Ectodermal cell (in vitro differentiated cells): ENCODE measurements around the gene RAB11FIP3.
"Not testable (repeated sequence)": the region's sequence is repeated elsewhere in the genome, so short reads cannot be mapped to it uniquely, and the experiment has no call there.

ENCODE experiments used
- H3K27ac ChIP-seq: 2 replicates; pipeline ENCODE4 v1.7.0; 2013; ENCODE audit warnings: mild to moderate bottlenecking, low read depth, low read length; ENCODE audit not compliant: insufficient read depth, poor library complexity, severe bottlenecking
- H3K27me3 ChIP-seq: 2 replicates; pipeline ENCODE4 v1.7.0; 2013; ENCODE audit warnings: mild to moderate bottlenecking, low read length; ENCODE audit not compliant: insufficient read depth, control insufficient read depth, poor library complexity, severe bottlenecking
- H3K36me3 ChIP-seq: one replicate; pipeline ENCODE4 v1.7.0; 2013; ENCODE audit warnings: low read length; ENCODE audit not compliant: control insufficient read depth, insufficient read depth
- H3K4me1 ChIP-seq: one replicate; pipeline ENCODE4 v1.7.0; 2013; ENCODE audit warnings: low read length; ENCODE audit not compliant: control insufficient read depth, insufficient read depth
- H3K4me3 ChIP-seq: 2 replicates; pipeline ENCODE4 v1.7.0; 2013; ENCODE audit warnings: low read depth, low read length, control low read depth; ENCODE audit not compliant: insufficient read depth
- H3K9me3 ChIP-seq: 2 replicates; pipeline ENCODE4 v1.7.0; 2013; ENCODE audit warnings: mild to moderate bottlenecking, low read length, moderate library complexity; ENCODE audit not compliant: control insufficient read depth
- WGBS, 2 experiments: methylation state at CpG; one replicate each; pipeline ENCODE4 v1.1.7; 2013; ENCODE audit warnings: missing lambda C conversion rate in 2 of 2; 5-methylcytosine and 5-hydroxymethylcytosine counted together

RAB11FIP3 gene

GRCh38 chr16:405548-406506 lies 19.6 kb upstream of the RAB11FIP3 start:
- H3K4me1 ChIP-seq, result no peaks in the 10 kb centered on the region
- 94 to 95% methylated on average over 27 of the region's 27 CpGs for WGBS, 2 experiments
- H3K27me3 ChIP-seq, result no peaks in the 10 kb centered on the region
- H3K4me3 ChIP-seq, result no peak overlapping the region
- H3K27ac ChIP-seq, result no peak overlapping the region
- no peaks in the 10 kb centered on the region for H3K36me3 ChIP-seq
- no peaks in the 10 kb centered on the region for H3K9me3 ChIP-seq

- no peak overlapping the region for H3K4me3 ChIP-seq
- no peaks in the 10 kb centered on the region for H3K4me1 ChIP-seq
- no peaks in the 10 kb centered on the region for H3K36me3 ChIP-seq
- H3K27ac ChIP-seq, result no peak overlapping the region
- H3K9me3 ChIP-seq, result no peaks in the 10 kb centered on the region
- WGBS, 2 experiments, result 89 to 92% methylated on average over 16 of the region's 16 CpGs
- H3K27me3 ChIP-seq, result no peaks in the 10 kb centered on the region
Measured at GRCh38 chr16:407253-407652, 18.2 kb upstream of the RAB11FIP3 start.

DNA sequence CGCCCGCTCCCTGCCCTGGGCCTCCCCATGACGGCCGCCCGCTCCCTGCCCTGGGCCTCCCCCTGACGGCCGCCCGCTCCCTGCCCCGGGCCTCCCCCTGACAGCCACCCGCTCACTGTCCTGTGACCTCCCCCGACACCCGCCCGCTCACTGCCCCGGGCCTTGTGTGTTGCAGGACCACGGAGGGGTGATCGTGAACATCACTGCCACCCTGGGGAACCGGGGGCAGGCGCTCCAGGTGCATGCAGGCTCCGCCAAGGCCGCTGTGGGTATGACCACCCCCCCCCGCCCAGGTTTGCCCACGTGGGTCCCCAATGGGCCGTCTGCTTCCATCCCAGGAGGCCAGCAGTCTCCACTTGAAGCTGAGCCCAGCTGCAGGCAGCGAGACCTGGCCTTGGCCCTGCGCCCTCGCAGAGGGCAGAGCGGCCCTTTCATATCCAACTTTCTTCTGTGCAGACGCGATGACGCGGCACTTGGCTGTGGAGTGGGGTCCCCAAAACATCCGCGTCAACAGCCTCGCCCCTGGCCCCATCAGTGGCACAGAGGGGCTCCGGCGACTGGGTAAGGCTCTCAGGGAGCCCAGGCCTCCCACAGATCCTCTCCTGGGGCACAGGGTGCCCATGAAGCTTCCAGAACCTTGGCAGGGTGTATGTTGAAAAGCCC lies 14.8 kb upstream of the RAB11FIP3 start:
- Histone ChIP-seq H3K27me3 (no peaks in the 10 kb centered on the region), H3K9me3 (no peaks in the 10 kb centered on the region), H3K27ac (no peak overlapping the region), H3K36me3 (no peaks in the 10 kb centered on the region), H3K4me1 (no peaks in the 10 kb centered on the region), H3K4me3 (no peak overlapping the region)
- 95% methylated on average over 36 of the region's 36 CpGs for WGBS, 2 experiments

GRCh38 chr16:411576-412265 lies 13.7 kb upstream of the RAB11FIP3 start:
- WGBS, 2 experiments, result 96 to 97% methylated on average over 26 of the region's 26 CpGs
- Histone ChIP-seq H3K27me3 (no peaks in the 10 kb centered on the region), H3K4me3 (no peak overlapping the region), H3K27ac (no peak overlapping the region), H3K36me3 (no peaks in the 10 kb centered on the region), H3K4me1 (no peaks in the 10 kb centered on the region), H3K9me3 (no peaks in the 10 kb centered on the region)

GRCh38 chr16:414395-415169 lies 10.9 kb upstream of the RAB11FIP3 start:
- H3K4me3 ChIP-seq, result no peak overlapping the region
- no peaks in the 10 kb centered on the region for H3K4me1 ChIP-seq
- no peaks in the 10 kb centered on the region for H3K9me3 ChIP-seq
- H3K27ac ChIP-seq, result no peak overlapping the region
- WGBS, 2 experiments, result 92 to 93% methylated on average over 21 of the region's 21 CpGs
- no peaks in the 10 kb centered on the region for H3K27me3 ChIP-seq
- H3K36me3 ChIP-seq, result no peaks in the 10 kb centered on the region

DNA sequence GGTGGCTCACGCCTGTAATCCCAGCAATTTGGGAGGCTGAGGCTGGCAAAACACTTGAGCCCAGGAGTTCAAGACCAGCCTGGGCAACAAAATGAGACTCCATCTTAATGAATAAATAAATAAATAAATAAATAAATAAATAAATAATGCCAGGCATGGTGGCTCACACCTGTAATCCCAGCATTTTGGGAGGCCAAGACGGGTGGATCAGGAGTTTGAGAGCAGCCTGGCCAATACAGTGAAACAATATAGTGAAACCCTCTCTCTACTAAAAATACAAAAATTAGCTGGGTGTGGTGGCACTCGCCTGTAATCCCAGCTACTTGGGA lies 10.3 kb upstream of the RAB11FIP3 start:
- not testable (repeated sequence) for H3K9me3 ChIP-seq, H3K4me1 ChIP-seq, H3K36me3 ChIP-seq, H3K4me3 ChIP-seq, H3K27ac ChIP-seq, H3K27me3 ChIP-seq
- 97 to 99% methylated on average over 3 of the region's 3 CpGs for WGBS, 2 experiments

DNA sequence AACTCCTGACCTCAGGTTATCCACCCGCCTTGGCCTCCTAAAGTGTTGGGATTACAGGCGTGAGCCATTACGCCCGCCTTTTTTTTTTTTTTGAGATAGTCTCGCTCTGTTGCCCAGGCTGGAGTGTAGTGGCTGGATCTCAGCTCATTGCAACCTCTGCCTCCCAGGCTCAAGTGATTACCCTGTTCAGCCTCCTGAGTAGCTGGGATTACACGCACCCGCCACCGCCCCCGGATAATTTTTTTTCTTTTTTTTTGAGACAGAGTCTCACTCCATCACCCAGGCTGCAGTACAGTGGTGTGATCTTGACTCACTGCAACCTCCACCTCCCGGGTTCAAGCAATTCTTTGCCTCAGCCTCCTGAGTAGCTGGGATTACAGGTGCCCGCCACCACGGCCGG lies 3.3 kb upstream of the RAB11FIP3 start:
- 90 to 94% methylated on average over 13 of the region's 13 CpGs for WGBS, 2 experiments

GRCh38 chr16:424033-424622 lies 1.3 kb upstream of the RAB11FIP3 start:
- H3K4me3 ChIP-seq, result peak overlapping the region; percentile 84
- 59% methylated on average over 20 of the region's 20 CpGs for WGBS, 2 experiments
- no peaks in the 10 kb centered on the region for H3K9me3 ChIP-seq
- H3K27me3 ChIP-seq, result peaks cover 39% of the 10 kb centered on the region
- peaks cover 16% of the 10 kb centered on the region for H3K4me1 ChIP-seq
- no peaks in the 10 kb centered on the region for H3K36me3 ChIP-seq
- H3K27ac ChIP-seq, result no peak overlapping the region

More for the DNA sequence above, 3.3 kb upstream of the RAB11FIP3 start:
- not testable (repeated sequence) for H3K27ac ChIP-seq, H3K9me3 ChIP-seq, H3K36me3 ChIP-seq, H3K4me3 ChIP-seq
- peaks cover 39% of the 10 kb centered on the region for H3K27me3 ChIP-seq
- peaks cover 12% of the 10 kb centered on the region for H3K4me1 ChIP-seq

DNA sequence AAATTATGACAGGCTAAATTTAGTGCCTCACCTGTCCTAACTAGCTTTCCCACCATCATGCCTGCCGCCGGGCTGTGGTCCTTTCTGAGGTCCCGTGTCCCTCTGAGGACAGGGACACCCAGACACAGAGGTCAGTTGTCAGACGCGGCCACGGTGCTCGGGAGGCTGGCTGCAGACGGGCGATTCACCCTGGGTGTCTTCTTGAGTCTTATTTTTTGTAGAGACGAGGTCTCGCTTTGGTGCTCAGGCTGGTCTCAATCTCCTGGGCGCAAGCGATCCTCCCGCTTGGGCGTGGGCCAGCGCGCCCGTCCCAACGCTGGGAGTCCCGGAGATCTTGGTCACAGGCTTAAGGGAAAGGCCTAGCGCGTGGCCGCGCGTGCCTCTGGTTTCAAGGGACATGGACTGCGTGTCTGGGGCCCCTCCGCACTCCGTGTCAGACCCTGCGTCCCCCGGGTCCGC lies 797 bp upstream of the RAB11FIP3 start:
- Histone ChIP-seq H3K4me3 (peak overlapping the region; percentile 84), H3K27ac (no peak overlapping the region), H3K36me3 (no peaks in the 10 kb centered on the region), H3K27me3 (peaks cover 39% of the 10 kb centered on the region), H3K4me1 (peaks cover 16% of the 10 kb centered on the region), H3K9me3 (no peaks in the 10 kb centered on the region)
- 14 to 16% methylated on average over 31 of the region's 31 CpGs for WGBS, 2 experiments
